ENCODE data around the gene CA11.

DNA sequence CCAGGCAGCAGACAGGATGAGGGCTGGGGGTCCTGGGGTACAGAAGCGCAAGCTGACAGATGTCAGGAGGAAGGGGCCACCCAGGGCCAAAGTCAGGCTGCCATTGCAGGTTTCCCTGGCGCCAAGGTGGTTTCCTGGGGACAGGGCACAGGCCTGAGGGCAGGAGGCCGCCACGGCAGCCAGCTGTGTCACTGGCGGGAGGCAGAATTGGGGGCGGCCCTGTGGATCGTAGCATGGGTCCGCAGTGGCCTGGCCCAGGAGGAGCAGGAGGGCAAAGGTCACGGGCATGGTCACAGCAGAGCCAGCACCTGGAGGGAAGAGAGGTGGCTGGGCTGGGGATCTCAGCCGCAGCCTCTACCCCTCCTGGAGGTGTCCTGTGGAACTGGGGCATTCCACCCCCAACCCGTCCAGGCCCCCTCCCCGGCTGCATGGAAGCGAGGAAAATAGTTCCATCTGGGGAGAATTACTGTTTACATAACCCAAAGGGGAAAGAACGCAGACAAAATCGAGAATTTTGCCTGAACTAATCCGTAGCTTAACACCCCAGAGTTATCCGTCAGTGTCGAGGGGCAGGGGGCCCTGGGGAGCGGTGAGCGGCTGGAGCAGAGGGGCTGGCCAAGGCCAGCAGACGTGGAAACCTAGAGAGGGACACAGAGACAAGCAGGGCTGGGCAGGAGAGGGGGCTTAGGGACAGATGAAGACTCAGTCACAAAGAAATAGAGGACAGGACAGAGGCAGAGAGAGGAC, 24.9 kb upstream of the CA11 start:
- TF ChIP-seq CTCF (IDR thresholded peaks at IDR 0.05; ENCODE audit: insufficient read depth, low read depth, low read length) (no peak), EZH2 (IDR thresholded peaks at IDR 0.05; ENCODE audit: insufficient read depth, low read length) (no peak)
